MM.1S (cell line): Measurements from ENCODE around the gene HMG20A.

Experiments
- DNase-seq: peaks from one replicate; pipeline ENCODE4 v3.0.0-alpha.2; 2015
- H2AFZ ChIP-seq: fragments of 300-600 bp; sonication (generic); 2 replicates; pipeline ENCODE4 v1.6.0; 2016; ENCODE audit warnings: antibody characterized with exemption, low read length
- H3F3A ChIP-seq: fragments of 300-600 bp; sonication (generic); 2 replicates; pipeline ENCODE4 v1.6.1; 2016; ENCODE audit warnings: mild to moderate bottlenecking, antibody characterized with exemption, low read length, moderate library complexity, mixed read lengths; ENCODE audit not compliant: insufficient read depth
- H3K27ac ChIP-seq: fragments of 300-600 bp; sonication (generic); 2 replicates; pipeline ENCODE4 v1.5.1; 2016; ENCODE audit warnings: mild to moderate bottlenecking, low read length
- H3K27me3 ChIP-seq: fragments of 300-600 bp; sonication (generic); replicated peaks from 2 replicates; pipeline ENCODE4 v1.6.0; 2016; ENCODE audit warnings: low read length; ENCODE audit not compliant: insufficient read depth
- H3K36me3 ChIP-seq: fragments of 300-600 bp; sonication (generic); replicated peaks from 2 replicates; pipeline ENCODE4 v1.6.1; 2016; ENCODE audit warnings: mild to moderate bottlenecking, low read length, mixed read lengths; ENCODE audit not compliant: insufficient read depth
- H3K4me1 ChIP-seq: fragments of 300-600 bp; sonication (generic); 2 replicates; pipeline ENCODE4 v1.6.1; 2016; ENCODE audit warnings: low read length, mixed read lengths
- H3K4me2 ChIP-seq: fragments of 300-600 bp; sonication (generic); 2 replicates; pipeline ENCODE4 v1.6.0; 2016; ENCODE audit warnings: low read depth, low read length
- H3K4me3 ChIP-seq: fragments of 300-600 bp; sonication (generic); 2 replicates; pipeline ENCODE4 v1.5.1; 2016; ENCODE audit warnings: low read length, mixed read lengths
- H3K79me2 ChIP-seq: fragments of 300-600 bp; sonication (generic); 2 replicates; pipeline ENCODE4 v1.6.1; 2016; ENCODE audit warnings: mixed run types, low read length, mixed read lengths
- H3K9ac ChIP-seq: fragments of 300-600 bp; sonication (generic); 2 replicates; pipeline ENCODE4 v1.6.1; 2016; ENCODE audit warnings: low read length, mixed read lengths
- H3K9me2 ChIP-seq: fragments of 300-600 bp; sonication (generic); replicated peaks from 2 replicates; pipeline ENCODE4 v1.6.1; 2016; ENCODE audit warnings: mild to moderate bottlenecking, low read length, mixed read lengths; ENCODE audit not compliant: insufficient read depth
- H3K9me3 ChIP-seq: fragments of 300-600 bp; sonication (generic); replicated peaks from 2 replicates; pipeline ENCODE4 v1.6.1; 2016; ENCODE audit warnings: mild to moderate bottlenecking, low read length, mixed read lengths; ENCODE audit not compliant: insufficient read depth
- H4K20me1 ChIP-seq: fragments of 300-600 bp; sonication (generic); 2 replicates; pipeline ENCODE4 v1.6.1; 2016; ENCODE audit warnings: mild to moderate bottlenecking, low read length, moderate library complexity, mixed read lengths; ENCODE audit not compliant: insufficient read depth
- EZH2 ChIP-seq: fragments of 300-600 bp; sonication (generic); optimal IDR thresholded peaks from 2 replicates; pipeline ENCODE3; 2017; ENCODE audit warnings: low read depth, mild to moderate bottlenecking, antibody characterized with exemption, low read length, mixed read lengths
- EZH2phosphoT487 ChIP-seq: fragments of 300-600 bp; sonication (generic); IDR thresholded peaks from 2 replicates; pipeline ENCODE4 v1.6.1; 2018; ENCODE audit warnings: antibody characterized with exemption, low read length
- TF ChIP-seq, protein P1 (sequence below): fragments of 300-600 bp; sonication (generic); IDR thresholded peaks from 2 replicates; pipeline ENCODE4 v1.5.1; 2016; ENCODE audit warnings: antibody characterized with exemption, low read length, mixed read lengths

The HMG20A gene

GRCh38 chr15:77497942-77498361 lies 77.3 kb downstream of the HMG20A start:
- Histone ChIP-seq H3K27ac (no peak overlapping the region), H3K4me1 (peaks cover 13% of the 10 kb centered on the region), H3K79me2 (no peaks in the 10 kb centered on the region), H3K4me3 (no peak overlapping the region), H3K9me2 (no peaks in the 10 kb centered on the region), H3K36me3 (no peaks in the 10 kb centered on the region), H3K9me3 (no peaks in the 10 kb centered on the region), H3K27me3 (no peaks in the 10 kb centered on the region), H3K4me2 (no peak overlapping the region), H2AFZ (no peak overlapping the region), H3F3A (no peaks in the 10 kb centered on the region), H4K20me1 (no peaks in the 10 kb centered on the region), H3K9ac (no peak overlapping the region)
- DNase-seq: no peak
- TF ChIP-seq, protein P1, sequence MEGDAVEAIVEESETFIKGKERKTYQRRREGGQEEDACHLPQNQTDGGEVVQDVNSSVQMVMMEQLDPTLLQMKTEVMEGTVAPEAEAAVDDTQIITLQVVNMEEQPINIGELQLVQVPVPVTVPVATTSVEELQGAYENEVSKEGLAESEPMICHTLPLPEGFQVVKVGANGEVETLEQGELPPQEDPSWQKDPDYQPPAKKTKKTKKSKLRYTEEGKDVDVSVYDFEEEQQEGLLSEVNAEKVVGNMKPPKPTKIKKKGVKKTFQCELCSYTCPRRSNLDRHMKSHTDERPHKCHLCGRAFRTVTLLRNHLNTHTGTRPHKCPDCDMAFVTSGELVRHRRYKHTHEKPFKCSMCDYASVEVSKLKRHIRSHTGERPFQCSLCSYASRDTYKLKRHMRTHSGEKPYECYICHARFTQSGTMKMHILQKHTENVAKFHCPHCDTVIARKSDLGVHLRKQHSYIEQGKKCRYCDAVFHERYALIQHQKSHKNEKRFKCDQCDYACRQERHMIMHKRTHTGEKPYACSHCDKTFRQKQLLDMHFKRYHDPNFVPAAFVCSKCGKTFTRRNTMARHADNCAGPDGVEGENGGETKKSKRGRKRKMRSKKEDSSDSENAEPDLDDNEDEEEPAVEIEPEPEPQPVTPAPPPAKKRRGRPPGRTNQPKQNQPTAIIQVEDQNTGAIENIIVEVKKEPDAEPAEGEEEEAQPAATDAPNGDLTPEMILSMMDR: no peak
- no peak for TF ChIP-seq EZH2phosphoT487
- no peak for TF ChIP-seq EZH2

- H3K27ac ChIP-seq: no peak overlapping the region
- H3K4me3 ChIP-seq: no peak overlapping the region
These were observed 78.5 kb downstream of the HMG20A start for GRCh38 chr15:77499087-77499760.

DNA sequence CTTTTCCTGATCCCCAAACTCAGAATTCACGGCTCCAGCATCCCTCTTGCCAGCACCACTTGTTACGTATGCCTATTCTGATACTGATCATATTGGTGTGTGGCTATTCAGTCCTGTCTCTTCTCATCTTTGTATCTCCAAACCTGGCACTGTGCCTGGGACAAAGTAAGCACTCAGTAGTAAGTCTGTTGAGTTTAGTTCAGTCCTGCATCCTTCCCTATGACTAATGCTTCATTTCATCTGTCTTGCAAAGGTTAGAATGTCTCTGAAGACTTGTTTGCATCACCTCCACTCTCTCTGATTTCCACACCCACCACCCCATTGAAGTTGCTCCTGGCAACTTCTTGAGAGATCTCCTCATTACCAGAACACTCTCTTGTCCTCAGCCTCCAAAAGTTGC lies 80.3 kb downstream of the HMG20A start:
- TF ChIP-seq EZH2 (no peak), EZH2phosphoT487 (no peak)
- TF ChIP-seq, protein P1: no peak
- H3K9me2 ChIP-seq: no peaks in the 10 kb centered on the region
- no peaks in the 10 kb centered on the region for H3K27me3 ChIP-seq
- no peak for DNase-seq
- H2AFZ ChIP-seq: no peak overlapping the region
- no peaks in the 10 kb centered on the region for H4K20me1 ChIP-seq
- H3K9ac ChIP-seq: no peak overlapping the region
- no peaks in the 10 kb centered on the region for H3K9me3 ChIP-seq
- H3K4me3 ChIP-seq: no peak overlapping the region
- H3K79me2 ChIP-seq: no peaks in the 10 kb centered on the region
- H3K4me2 ChIP-seq: no peak overlapping the region
- no peaks in the 10 kb centered on the region for H3K36me3 ChIP-seq
- H3F3A ChIP-seq: no peaks in the 10 kb centered on the region
- no peak overlapping the region for H3K27ac ChIP-seq
- H3K4me1 ChIP-seq: 0 out of 2 replicates have a peak, but pooled peaks cover 5% of the 10 kb centered on the region

More at GRCh38 chr15:77499087-77499760, 78.5 kb downstream of the HMG20A start:
- no peaks in the 10 kb centered on the region for H4K20me1 ChIP-seq
- no peak overlapping the region for H3K9ac ChIP-seq
- no peak overlapping the region for H3K4me2 ChIP-seq
- no peaks in the 10 kb centered on the region for H3K9me3 ChIP-seq
- H3K79me2 ChIP-seq: no peaks in the 10 kb centered on the region
- 0 out of 2 replicates have a peak, but pooled peaks cover 5% of the 10 kb centered on the region for H3K4me1 ChIP-seq
- no peaks in the 10 kb centered on the region for H3K27me3 ChIP-seq
- DNase-seq: no peak
- H3K9me2 ChIP-seq: no peaks in the 10 kb centered on the region
- H3K36me3 ChIP-seq: no peaks in the 10 kb centered on the region
- H2AFZ ChIP-seq: no peak overlapping the region
- no peaks in the 10 kb centered on the region for H3F3A ChIP-seq
- no peak for TF ChIP-seq EZH2
- TF ChIP-seq, protein P1: no peak
- no peak for TF ChIP-seq EZH2phosphoT487
